ENCODE data around the gene MOB3A.
"Not testable (repeated sequence)": the region's sequence is repeated elsewhere in the genome, so short reads cannot be mapped to it uniquely, and the experiment has no call there.

GRCh38 chr19:2091926-2092525 is 4.1 kb downstream of the MOB3A start:
- not testable (repeated sequence) for TF ChIP-seq EZH2 (IDR thresholded peaks at IDR 0.05; ENCODE audit: insufficient read depth, poor library complexity, severe bottlenecking); EZH2phosphoT487 (IDR thresholded peaks at IDR 0.05; ENCODE audit: insufficient read depth, low read depth)
